ENCODE measurements around the gene ATXN2. TPM values are rescaled to one million over a fixed set of nuclear protein-coding genes. Genes with fewer than 3 reads are reported as not detected.

The ATXN2 gene
- total RNA-seq, 2 donors from 2014 or later, result 40.4 to 54.7 TPM

DNA sequence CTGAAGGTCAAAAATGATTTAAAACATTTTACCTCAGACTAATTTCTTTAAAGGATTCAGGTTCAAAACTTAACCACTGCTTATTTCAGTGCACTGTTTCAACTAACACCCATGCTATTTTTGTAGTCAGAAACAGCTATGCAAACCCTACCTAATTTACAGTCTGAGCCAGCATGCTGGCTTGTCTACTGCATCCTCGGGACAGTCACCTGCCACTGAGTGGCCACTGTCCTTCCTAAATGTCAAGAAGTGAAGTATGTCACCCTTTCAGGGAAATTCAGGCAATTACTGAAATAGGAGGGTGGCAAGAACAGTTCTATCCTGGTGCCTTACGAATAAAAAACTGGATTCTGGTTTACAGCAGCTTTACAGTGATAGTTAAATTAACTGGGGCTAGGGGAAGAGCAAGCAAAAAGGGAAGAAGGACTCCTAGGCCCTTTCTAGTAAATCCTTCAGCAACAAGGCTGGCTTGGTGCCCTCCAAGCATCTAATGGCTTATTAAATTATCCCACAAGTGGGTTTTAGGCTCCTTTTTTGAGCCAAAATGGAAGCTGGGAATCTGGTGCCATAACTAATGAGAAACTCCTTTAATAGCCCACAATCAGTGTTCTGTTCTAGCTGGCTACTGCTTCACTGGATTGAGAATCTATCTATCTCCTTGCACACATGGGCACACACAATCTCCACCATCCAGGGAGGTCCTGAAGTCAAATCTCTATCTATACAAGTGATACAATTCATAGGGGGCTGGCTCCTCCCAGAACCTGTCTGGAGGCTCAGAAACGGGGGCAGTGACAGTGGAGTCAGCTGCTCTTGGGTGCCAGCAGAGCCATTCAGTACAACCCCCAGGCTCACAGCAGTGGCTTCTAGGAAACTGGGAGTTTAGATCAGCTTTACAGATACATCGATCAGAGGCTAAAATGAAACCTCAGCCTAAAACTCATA, 150.0 kb downstream of the ATXN2 start:
- Mint-ChIP-seq H3K36me3 (ENCODE audit: low read depth) (peaks cover 79% of the 10 kb centered on the region), H3K4me3 (no peak overlapping the region)

GRCh38 chr12:111448266-111448830, 150.8 kb downstream of the ATXN2 start:
- ATAC-seq (replicated peaks), result no peak
- Mint-ChIP-seq H3K9me3 (no peaks in the 10 kb centered on the region), H3K27me3 (no peaks in the 10 kb centered on the region), H3K27ac (no peak overlapping the region), H3K4me3 (no peak overlapping the region), H3K36me3 (ENCODE audit: low read depth) (peaks cover 72% of the 10 kb centered on the region), H3K4me1 (peaks cover 39% of the 10 kb centered on the region)

More for the DNA sequence above, 150.0 kb downstream of the ATXN2 start:
- Mint-ChIP-seq H3K27me3 (no peaks in the 10 kb centered on the region), H3K9me3 (no peaks in the 10 kb centered on the region), H3K4me1 (peaks cover 34% of the 10 kb centered on the region), H3K27ac (peak overlapping the region; percentile 19)
- no peak for ATAC-seq (replicated peaks)

DNA sequence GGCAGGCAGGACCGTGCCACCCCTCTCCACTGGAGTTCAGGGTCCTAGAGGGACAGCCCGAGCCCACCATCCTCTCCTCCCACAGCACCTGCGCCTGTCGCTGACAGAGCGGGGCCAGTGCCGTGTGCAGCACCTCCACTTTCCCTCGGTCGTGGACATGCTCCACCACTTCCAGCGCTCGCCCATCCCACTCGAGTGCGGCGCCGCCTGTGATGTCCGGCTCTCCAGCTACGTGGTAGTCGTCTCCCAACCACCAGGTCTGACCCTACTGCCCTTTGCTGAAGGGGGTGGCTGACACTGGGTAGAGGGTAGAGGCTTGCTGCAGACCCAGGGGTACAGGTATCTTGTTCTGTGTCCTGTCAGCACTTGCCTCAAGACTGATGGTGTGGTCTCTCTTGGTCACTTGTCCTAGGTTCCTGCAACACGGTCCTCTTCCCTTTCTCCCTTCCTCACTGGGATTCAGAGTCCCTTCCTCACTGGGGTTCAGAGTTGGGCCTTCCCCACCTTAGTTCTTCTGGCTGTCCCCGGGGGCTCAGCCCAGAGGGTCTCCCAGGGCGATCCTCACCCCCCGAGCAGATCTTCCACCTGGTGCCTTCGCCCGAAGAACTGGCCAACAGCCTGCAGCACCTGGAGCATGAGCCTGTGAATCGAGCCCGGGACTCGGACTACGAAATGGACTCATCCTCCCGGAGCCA, 151.4 kb downstream of the ATXN2 start:
- ATAC-seq (replicated peaks), result no peak
- Mint-ChIP-seq H3K9me3 (no peaks in the 10 kb centered on the region), H3K4me1 (peaks cover 45% of the 10 kb centered on the region), H3K27ac (no peak overlapping the region), H3K4me3 (no peak overlapping the region), H3K27me3 (no peaks in the 10 kb centered on the region), H3K36me3 (ENCODE audit: low read depth) (peaks cover 73% of the 10 kb centered on the region)

GRCh38 chr12:111446631-111447570, 152.2 kb downstream of the ATXN2 start:
- peaks cover 75% of the 10 kb centered on the region for H3K36me3 Mint-ChIP-seq (ENCODE audit: low read depth)
- H3K4me3 Mint-ChIP-seq, result no peak overlapping the region
- no peak for ATAC-seq (replicated peaks)
- no peak overlapping the region for H3K27ac Mint-ChIP-seq
- H3K9me3 Mint-ChIP-seq, result no peaks in the 10 kb centered on the region
- H3K4me1 Mint-ChIP-seq, result peaks cover 51% of the 10 kb centered on the region
- H3K27me3 Mint-ChIP-seq, result no peaks in the 10 kb centered on the region

- peaks cover 75% of the 10 kb centered on the region for H3K36me3 Mint-ChIP-seq (ENCODE audit: low read depth)
- no peaks in the 10 kb centered on the region for H3K9me3 Mint-ChIP-seq
- peak overlapping the region; percentile 69 for H3K4me3 Mint-ChIP-seq
- H3K27ac Mint-ChIP-seq, result peak overlapping the region; percentile 30
- peaks cover 47% of the 10 kb centered on the region for H3K4me1 Mint-ChIP-seq
- ATAC-seq (replicated peaks), result no peak
- no peaks in the 10 kb centered on the region for H3K27me3 Mint-ChIP-seq
Observed at GRCh38 chr12:111445726-111446581, 153.2 kb downstream of the ATXN2 start.

- peak overlapping the region; percentile 69 for H3K4me3 Mint-ChIP-seq
- H3K36me3 Mint-ChIP-seq (ENCODE audit: low read depth), result peaks cover 73% of the 10 kb centered on the region
- peak overlapping the region; percentile 83 for H3K27ac Mint-ChIP-seq
- ATAC-seq (replicated peaks), result peak; percentile 91
- H3K27me3 Mint-ChIP-seq, result no peaks in the 10 kb centered on the region
- H3K4me1 Mint-ChIP-seq, result peaks cover 48% of the 10 kb centered on the region
- no peaks in the 10 kb centered on the region for H3K9me3 Mint-ChIP-seq
Observed at GRCh38 chr12:111444925-111445725, 154.0 kb downstream of the ATXN2 start.

DNA sequence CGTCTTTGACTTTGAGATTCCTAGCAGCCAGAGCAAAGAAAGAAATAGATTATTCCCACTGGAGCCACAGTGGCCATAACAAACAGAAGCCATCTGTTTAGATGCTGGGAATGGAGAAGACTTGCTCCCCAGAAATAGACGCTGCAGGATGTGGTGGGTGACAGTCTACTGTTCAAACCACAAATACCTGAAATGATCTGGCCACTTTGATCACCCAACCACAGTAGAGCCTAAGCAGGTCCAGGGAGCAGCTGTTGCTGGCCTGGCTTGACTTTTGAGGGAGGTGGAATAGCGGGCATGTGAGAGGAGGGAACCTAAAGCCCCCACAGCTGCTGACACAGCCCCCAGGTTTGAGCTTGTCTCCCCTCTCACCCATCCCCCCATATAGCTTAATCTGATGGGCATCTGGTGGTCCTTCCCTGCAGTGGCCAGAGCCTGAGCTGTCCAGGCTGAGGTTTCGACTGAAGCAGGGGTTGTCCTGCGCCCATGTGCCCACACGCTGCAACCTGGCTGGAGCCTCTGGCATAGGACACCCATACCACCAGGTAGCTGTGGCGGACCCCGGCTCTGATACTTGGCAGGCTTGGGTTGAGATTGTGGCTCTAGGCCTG, 154.7 kb downstream of the ATXN2 start:
- Mint-ChIP-seq H3K9me3 (no peaks in the 10 kb centered on the region), H3K27me3 (no peaks in the 10 kb centered on the region), H3K4me3 (peak overlapping the region; percentile 69), H3K27ac (peak overlapping the region; percentile 83), H3K4me1 (peaks cover 53% of the 10 kb centered on the region), H3K36me3 (ENCODE audit: low read depth) (peaks cover 71% of the 10 kb centered on the region)
- ATAC-seq (replicated peaks), result peak; percentile 65

GRCh38 chr12:111443586-111443985, 155.5 kb downstream of the ATXN2 start:
- H3K4me3 Mint-ChIP-seq, result peak overlapping the region; percentile 69
- no peaks in the 10 kb centered on the region for H3K27me3 Mint-ChIP-seq
- H3K36me3 Mint-ChIP-seq (ENCODE audit: low read depth), result peaks cover 67% of the 10 kb centered on the region

GRCh38 chr12:111443086-111443485, 156.0 kb downstream of the ATXN2 start:
- Mint-ChIP-seq H3K27me3 (no peaks in the 10 kb centered on the region), H3K4me1 (peaks cover 60% of the 10 kb centered on the region), H3K27ac (peak overlapping the region; percentile 83), H3K9me3 (no peaks in the 10 kb centered on the region), H3K36me3 (ENCODE audit: low read depth) (peaks cover 67% of the 10 kb centered on the region), H3K4me3 (peak overlapping the region; percentile 69)
- ATAC-seq (replicated peaks), result no peak

More at GRCh38 chr12:111443586-111443985, 155.5 kb downstream of the ATXN2 start:
- Mint-ChIP-seq H3K27ac (peak overlapping the region; percentile 83), H3K9me3 (no peaks in the 10 kb centered on the region), H3K4me1 (peaks cover 56% of the 10 kb centered on the region)
- ATAC-seq (replicated peaks), result peak; percentile 71

DNA sequence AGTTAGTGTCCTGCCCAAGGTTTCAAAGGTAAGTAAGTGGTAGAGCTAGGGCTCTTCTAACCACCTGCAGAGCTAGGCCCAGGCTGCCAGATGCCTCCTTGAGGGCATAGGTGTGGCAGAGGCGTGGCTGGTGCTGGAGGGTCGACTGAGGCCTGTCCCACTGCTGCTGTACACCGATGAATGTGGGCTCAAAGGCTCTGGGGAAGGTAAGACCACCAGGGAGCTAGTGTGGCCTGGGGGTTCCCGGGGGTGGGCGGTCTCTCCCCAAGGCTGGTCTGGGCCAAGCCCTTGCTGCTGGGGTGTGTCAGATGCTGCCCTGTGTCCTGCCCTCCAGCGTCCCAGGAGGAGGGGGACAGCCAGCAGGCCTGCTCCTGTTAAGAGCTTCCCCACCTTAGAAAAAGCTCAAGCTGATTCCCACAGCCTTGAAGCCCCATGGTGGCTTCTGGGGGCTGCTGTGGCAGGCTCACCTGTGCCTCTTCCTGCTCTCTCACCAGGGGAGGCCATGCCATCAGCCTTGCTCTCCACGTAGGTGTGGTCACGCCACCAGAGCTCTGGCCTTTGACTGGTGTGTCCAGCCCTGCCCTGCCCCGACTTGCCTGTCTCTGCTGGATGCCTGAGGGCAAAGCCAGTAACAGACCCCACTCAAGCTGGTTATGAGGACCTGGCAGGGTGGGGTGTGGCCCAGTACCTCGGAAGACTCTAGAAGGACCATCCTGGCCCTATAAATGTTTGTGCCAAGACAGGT, 156.6 kb downstream of the ATXN2 start:
- no peak for ATAC-seq (replicated peaks)
- no peaks in the 10 kb centered on the region for H3K27me3 Mint-ChIP-seq
- peaks cover 64% of the 10 kb centered on the region for H3K4me1 Mint-ChIP-seq
- peak overlapping the region; percentile 69 for H3K4me3 Mint-ChIP-seq
- H3K27ac Mint-ChIP-seq, result peak overlapping the region; percentile 83
- no peaks in the 10 kb centered on the region for H3K9me3 Mint-ChIP-seq
- peaks cover 66% of the 10 kb centered on the region for H3K36me3 Mint-ChIP-seq (ENCODE audit: low read depth)

DNA sequence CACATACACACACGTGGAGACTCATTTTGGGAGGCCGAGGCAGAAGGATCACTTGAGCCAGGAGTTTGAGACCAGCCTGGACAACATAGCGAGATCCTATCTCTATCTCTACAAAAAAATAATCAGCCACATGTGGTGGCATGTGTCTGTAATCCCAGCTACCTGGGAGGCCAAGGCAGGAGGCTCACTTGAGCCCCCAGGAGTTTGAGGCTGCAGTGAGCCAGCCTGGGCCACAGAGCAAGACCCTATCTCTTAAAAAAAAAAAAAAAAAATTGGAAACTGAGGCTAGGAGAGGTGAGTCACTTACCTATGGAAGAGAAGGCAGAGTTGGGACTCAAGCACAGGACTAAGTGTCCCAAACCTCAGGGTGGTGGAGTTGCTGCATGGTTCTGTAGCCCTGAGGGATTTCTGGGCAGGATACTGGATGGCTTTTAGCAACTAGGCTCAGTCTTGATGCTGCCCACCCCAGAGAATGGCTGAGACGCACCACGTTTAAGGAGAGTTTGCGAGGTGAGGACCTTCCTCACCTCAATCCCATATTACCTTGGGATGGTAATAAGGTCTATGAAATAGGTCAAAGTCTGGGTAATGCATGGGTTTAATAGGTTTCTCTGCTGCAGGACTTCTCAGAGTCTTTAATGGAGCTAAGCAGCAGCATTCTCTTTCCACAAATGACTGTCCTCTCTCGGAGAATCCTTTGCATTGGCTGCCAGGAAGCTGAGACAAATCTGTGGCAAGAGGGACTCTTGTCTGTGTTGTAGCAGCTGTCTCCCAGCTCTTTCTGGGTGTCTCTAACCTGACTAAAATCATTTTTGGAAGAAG, 157.8 kb downstream of the ATXN2 start:
- Mint-ChIP-seq H3K27ac (no peak overlapping the region), H3K27me3 (no peaks in the 10 kb centered on the region), H3K4me3 (no peak overlapping the region), H3K36me3 (ENCODE audit: low read depth) (peaks cover 59% of the 10 kb centered on the region), H3K4me1 (peaks cover 73% of the 10 kb centered on the region), H3K9me3 (no peaks in the 10 kb centered on the region)
- no peak for ATAC-seq (replicated peaks)

Measured in activated T-helper 17 cell treated with anti-CD3 and anti-CD28 coated beads, Interleukin-2, amount 50 U/mL, for 72 hours (primary cell).